NCI-H2196 treated with DMSO at 0.1 percent for 48 hours (cell line): Measurements from ENCODE around the gene LRRC4B.

Experiments
- DNase-seq: peaks from one replicate; lab custom pipeline; 2025; ENCODE audit not compliant: unreplicated experiment; lab: John Stamatoyannopoulos, UW

The LRRC4B gene

GRCh38 chr19:50553134-50553703 lies 15.0 kb downstream of the LRRC4B start:
- DNase-seq: no peak

- no peak for DNase-seq
Observed at GRCh38 chr19:50552540-50552939, 15.7 kb downstream of the LRRC4B start.

GRCh38 chr19:50551715-50552187 lies 16.5 kb downstream of the LRRC4B start:
- DNase-seq: no peak

- no peak for DNase-seq
Observed at GRCh38 chr19:50551034-50551714, 17.1 kb downstream of the LRRC4B start.

GRCh38 chr19:50550594-50550966 lies 17.7 kb downstream of the LRRC4B start:
- no peak for DNase-seq

- no peak for DNase-seq
Observed at GRCh38 chr19:50549927-50550593, 18.2 kb downstream of the LRRC4B start.

GRCh38 chr19:50549059-50549926 lies 18.9 kb downstream of the LRRC4B start:
- no peak for DNase-seq

GRCh38 chr19:50548191-50549058 lies 19.8 kb downstream of the LRRC4B start:
- DNase-seq: no peak

- no peak for DNase-seq
Observed at GRCh38 chr19:50547385-50548190, 20.6 kb downstream of the LRRC4B start.

- DNase-seq: no peak
Observed at GRCh38 chr19:50546527-50547221, 21.6 kb downstream of the LRRC4B start.

GRCh38 chr19:50542943-50543342 lies 25.3 kb downstream of the LRRC4B start:
- DNase-seq: no peak

GRCh38 chr19:50537769-50538230 lies 30.4 kb downstream of the LRRC4B start:
- DNase-seq: peak; percentile 66

- no peak for DNase-seq
Observed at GRCh38 chr19:50537306-50537685, 30.9 kb downstream of the LRRC4B start.

- no peak for DNase-seq
Observed at GRCh38 chr19:50536662-50537305, 31.5 kb downstream of the LRRC4B start.

- DNase-seq: no peak
Observed at GRCh38 chr19:50535672-50536187, 32.5 kb downstream of the LRRC4B start.

GRCh38 chr19:50534478-50534877 lies 33.8 kb downstream of the LRRC4B start:
- no peak for DNase-seq

GRCh38 chr19:50532952-50533351 lies 35.3 kb downstream of the LRRC4B start:
- DNase-seq: no peak

GRCh38 chr19:50531171-50531612 lies 37.0 kb downstream of the LRRC4B start:
- no peak for DNase-seq
